Measurements from ENCODE around the gene SCN4B. TPM values are rescaled to one million over a fixed set of nuclear protein-coding genes. Genes with fewer than 3 reads are reported as not detected.

The SCN4B gene
- total RNA-seq, 2 donors from 2014 or later, result 3.0 to 5.6 TPM

DNA sequence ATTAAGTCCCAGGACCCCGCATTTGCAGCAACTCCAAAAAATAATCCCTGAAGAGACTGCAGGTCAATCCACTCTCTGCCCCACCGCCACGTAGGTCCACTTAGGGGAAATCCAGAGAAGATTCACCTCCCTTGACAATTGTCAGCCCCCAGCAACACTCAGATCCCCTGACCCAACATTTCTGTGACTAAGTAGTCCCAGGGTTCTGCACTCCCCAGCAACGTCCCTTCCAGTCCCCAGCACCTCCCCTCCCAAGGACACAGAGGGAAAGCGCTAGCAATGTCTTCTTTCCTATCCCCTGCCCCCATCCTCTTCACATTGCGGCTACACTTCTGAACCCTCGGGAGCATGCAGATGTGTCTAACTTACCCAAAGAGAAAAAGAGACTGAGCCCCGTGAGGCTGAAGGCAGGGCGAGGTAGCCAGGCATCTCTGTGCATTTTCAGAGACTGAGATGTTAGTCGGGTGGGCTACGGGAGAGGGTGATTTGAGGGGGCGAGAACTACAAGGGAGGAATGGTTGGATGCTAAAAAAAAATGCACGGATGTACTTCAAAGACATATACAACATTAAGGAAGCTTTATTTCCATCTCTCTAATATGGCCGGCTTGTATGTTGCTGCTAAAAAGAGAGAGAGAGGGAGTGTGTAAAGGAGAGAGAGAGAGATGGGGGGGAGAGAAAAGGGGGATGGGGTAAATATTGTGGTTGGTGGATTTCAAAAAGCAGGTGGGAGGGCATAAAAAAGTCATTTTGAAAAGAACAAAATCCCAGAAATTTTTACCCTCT is 23.6 kb upstream of the SCN4B start, which contains the start of gene SCN2B:
Gene SCN2B (minus strand): TSS at position 647 of the 785 bp plus-strand sequence. CDS start 208 bp downstream, at position 439.
- H3K27ac ChIP-seq, result no peak within 1 kb of the TSS
- H3K27me3 ChIP-seq (replicated peaks; ENCODE audit: insufficient read depth), result no peaks in the 10 kb centered on the region
- no peaks in the 10 kb centered on the region for H3K36me3 ChIP-seq
- H3K4me1 ChIP-seq (replicated peaks), result no peaks in the 10 kb centered on the region
- WGBS, result 14% methylated on average over 14 of the region's 14 CpGs
- no peak for TF ChIP-seq POLR2A (IDR thresholded peaks at IDR 0.05)
- TF ChIP-seq, protein P1, sequence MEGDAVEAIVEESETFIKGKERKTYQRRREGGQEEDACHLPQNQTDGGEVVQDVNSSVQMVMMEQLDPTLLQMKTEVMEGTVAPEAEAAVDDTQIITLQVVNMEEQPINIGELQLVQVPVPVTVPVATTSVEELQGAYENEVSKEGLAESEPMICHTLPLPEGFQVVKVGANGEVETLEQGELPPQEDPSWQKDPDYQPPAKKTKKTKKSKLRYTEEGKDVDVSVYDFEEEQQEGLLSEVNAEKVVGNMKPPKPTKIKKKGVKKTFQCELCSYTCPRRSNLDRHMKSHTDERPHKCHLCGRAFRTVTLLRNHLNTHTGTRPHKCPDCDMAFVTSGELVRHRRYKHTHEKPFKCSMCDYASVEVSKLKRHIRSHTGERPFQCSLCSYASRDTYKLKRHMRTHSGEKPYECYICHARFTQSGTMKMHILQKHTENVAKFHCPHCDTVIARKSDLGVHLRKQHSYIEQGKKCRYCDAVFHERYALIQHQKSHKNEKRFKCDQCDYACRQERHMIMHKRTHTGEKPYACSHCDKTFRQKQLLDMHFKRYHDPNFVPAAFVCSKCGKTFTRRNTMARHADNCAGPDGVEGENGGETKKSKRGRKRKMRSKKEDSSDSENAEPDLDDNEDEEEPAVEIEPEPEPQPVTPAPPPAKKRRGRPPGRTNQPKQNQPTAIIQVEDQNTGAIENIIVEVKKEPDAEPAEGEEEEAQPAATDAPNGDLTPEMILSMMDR (IDR thresholded peaks at IDR 0.05), result no peak
- no peak for TF ChIP-seq POLR2AphosphoS5 (IDR thresholded peaks at IDR 0.05)
- H3K9me3 ChIP-seq, result no peaks in the 10 kb centered on the region
- no peak within 1 kb of the TSS for H3K4me3 ChIP-seq
- intact Hi-C loops (cut with DNase I), result no loop called here
- no peak for DNase-seq (ENCODE audit: low spot score)

DNA sequence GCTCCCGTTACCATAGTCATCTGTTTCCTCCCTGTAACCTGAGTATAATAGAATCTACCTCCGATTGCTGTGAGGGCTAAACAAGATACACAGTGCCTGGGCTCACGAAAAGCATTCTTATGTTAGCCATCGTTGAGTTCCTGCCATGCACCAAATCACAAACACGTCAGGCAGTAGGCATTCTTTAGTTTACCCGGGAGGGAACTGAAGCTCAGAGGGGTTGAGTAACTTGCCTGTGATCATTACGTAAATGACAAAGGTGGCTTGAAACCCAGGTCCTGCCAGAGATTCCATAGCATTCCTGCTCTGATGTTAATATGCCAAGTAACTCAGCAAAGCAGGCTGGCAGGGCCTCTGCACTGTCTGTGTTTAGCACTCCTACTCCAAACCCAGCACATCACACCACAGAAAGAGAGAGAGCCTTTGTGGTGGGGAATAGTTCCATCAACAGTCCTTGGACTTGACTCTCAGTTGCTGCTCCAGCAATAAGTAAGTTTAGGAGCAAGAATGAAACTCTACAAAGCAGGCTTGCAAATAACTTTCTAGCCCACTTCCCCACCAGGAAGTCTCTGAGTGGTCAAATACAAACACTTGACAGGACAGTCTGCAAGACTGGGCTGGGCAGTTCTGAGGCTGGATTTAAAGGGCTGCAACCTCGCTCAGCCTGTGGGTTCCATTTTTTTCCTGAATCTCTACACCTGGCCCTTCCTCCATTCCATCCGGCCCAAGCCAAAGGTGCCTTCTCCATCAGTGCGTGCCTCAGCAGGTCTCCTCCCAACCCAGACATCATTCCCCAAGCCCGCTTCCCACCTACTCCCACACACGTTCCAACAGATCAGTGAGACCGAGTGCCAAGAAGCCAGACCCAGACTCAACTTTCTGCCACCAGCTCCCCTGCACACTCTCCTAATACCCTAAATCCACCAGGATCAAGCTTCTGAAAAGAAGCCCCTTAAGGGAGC is 22.7 kb upstream of the SCN4B start:
- no peaks in the 10 kb centered on the region for H3K27me3 ChIP-seq (replicated peaks; ENCODE audit: insufficient read depth)
- 25% methylated on average over 13 of the region's 13 CpGs for WGBS
- H3K4me1 ChIP-seq (replicated peaks), result no peaks in the 10 kb centered on the region
- no peaks in the 10 kb centered on the region for H3K36me3 ChIP-seq
- no peaks in the 10 kb centered on the region for H3K9me3 ChIP-seq
- H3K27ac ChIP-seq, result no peak overlapping the region
- intact Hi-C loops (cut with DNase I), result no loop called here
- TF ChIP-seq, protein P1 (IDR thresholded peaks at IDR 0.05), result no peak
- TF ChIP-seq POLR2A (IDR thresholded peaks at IDR 0.05) (peak; percentile 5), POLR2AphosphoS5 (IDR thresholded peaks at IDR 0.05) (peak; percentile 40)
- no peak overlapping the region for H3K4me3 ChIP-seq
- DNase-seq (ENCODE audit: low spot score), result peak; percentile 28

DNA sequence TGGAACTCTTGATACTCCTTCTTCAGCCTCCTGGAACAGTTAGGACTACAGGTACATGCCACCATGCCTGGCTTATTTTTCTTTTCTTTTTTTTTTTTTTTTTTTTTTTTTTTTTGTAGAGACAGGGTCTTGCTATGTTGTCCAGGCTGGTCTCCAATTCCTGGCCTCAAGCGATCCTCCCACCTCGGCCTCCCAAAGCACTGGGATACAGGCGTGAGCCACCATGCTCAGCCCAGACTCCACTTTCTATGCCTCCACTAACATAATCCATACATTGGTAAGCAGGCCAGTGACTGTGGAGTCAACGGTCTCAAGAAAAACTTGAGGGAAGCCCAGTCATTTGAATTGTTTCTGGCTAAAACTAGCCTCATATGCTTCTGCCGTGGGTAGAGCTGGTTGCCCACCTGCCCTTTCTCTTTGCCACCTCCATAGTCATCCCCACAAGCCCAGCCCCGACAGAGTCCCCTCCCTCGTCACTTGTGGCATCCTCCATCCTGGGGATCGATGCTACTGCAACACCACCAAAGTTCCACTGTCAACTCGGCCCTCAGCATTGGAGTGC is 21.5 kb upstream of the SCN4B start:
- TF ChIP-seq, protein P1 (IDR thresholded peaks at IDR 0.05), result no peak
- TF ChIP-seq POLR2A (IDR thresholded peaks at IDR 0.05), result no peak
- no peak for TF ChIP-seq POLR2AphosphoS5 (IDR thresholded peaks at IDR 0.05)
- DNase-seq (ENCODE audit: low spot score), result no peak
- H3K9me3 ChIP-seq, result no peaks in the 10 kb centered on the region
- intact Hi-C loops (cut with DNase I), result no loop called here
- H3K27me3 ChIP-seq (replicated peaks; ENCODE audit: insufficient read depth), result no peaks in the 10 kb centered on the region
- 92% methylated on average over 9 of the region's 9 CpGs for WGBS
- H3K4me3 ChIP-seq, result no peak overlapping the region
- no peaks in the 10 kb centered on the region for H3K36me3 ChIP-seq
- no peak overlapping the region for H3K27ac ChIP-seq
- H3K4me1 ChIP-seq (replicated peaks), result no peaks in the 10 kb centered on the region

DNA sequence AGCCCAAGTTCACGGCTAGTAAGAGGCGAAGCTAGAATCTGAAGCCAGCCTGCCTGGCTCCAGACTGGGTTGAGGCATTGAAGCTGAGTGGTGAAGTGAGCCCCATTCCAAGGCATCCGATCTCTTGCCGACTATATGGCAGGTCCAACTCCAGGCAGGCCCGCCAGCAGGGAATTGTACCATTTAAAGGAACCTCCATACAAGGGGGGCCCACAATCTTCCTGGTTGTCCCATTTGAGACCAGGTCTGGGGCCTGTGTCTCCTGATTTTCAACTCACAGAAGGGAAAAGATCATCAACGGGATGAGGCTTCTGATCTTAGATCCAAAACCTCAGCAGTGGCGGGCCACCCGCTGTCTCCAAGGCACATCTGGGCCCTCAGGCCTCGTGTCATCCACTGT is 19.7 kb upstream of the SCN4B start:
- DNase-seq (ENCODE audit: low spot score), result no peak
- Histone ChIP-seq H3K36me3 (no peaks in the 10 kb centered on the region), H3K9me3 (no peaks in the 10 kb centered on the region), H3K27ac (no peak overlapping the region), H3K27me3 (replicated peaks; ENCODE audit: insufficient read depth) (no peaks in the 10 kb centered on the region), H3K4me3 (no peak overlapping the region), H3K4me1 (replicated peaks) (no peaks in the 10 kb centered on the region)
- TF ChIP-seq, protein P1 (IDR thresholded peaks at IDR 0.05), result no peak
- no peak for TF ChIP-seq POLR2AphosphoS5 (IDR thresholded peaks at IDR 0.05)
- TF ChIP-seq POLR2A (IDR thresholded peaks at IDR 0.05), result no peak
- intact Hi-C loops (cut with DNase I), result no loop called here
- 82% methylated on average over 9 of the region's 9 CpGs for WGBS
